Measurements from ENCODE around the gene SHB. TPM values are rescaled to one million over a fixed set of nuclear protein-coding genes. Genes with fewer than 3 reads are reported as not detected.

The SHB gene
- total RNA-seq, 1 donor from 2014 or later = 0.74 TPM

GRCh38 chr9:38088006-38088925 is 19.2 kb upstream of the SHB start:
- intact Hi-C loops (cut with micrococcal nuclease) = loop anchor here (1.0 to 10.0 kb wide), 4 partner anchors 175 to 343 kb away; no protein-coding TSS in a partner anchor

GRCh38 chr9:38086496-38086895 is 17.5 kb upstream of the SHB start:
- intact Hi-C loops (cut with micrococcal nuclease) = loop anchor here (10.0 kb wide), 1 partner anchor 342 kb away; no protein-coding TSS in a partner anchor

DNA sequence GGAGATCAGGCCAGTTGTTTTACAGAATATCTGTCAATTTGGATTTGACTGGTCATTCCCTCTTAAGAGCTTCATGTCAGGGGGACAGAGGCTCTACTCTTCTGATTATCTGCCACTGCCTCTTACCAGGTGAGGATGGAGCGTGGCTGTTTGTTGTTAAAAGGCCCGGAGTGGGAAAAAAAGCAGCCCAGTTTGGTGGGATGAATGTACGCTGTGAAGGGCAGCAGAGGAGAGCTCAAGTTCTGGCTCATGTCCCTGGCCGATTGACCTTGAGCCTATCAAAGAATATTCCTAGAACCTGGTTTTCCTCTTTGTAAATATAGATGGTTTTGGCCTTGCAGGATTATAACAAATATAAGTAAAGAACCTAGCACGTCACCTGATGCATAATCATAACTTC is 16.3 kb upstream of the SHB start:
- intact Hi-C loops (cut with micrococcal nuclease) = loop anchor here (10.0 kb wide), 1 partner anchor 341 kb away; no protein-coding TSS in a partner anchor

DNA sequence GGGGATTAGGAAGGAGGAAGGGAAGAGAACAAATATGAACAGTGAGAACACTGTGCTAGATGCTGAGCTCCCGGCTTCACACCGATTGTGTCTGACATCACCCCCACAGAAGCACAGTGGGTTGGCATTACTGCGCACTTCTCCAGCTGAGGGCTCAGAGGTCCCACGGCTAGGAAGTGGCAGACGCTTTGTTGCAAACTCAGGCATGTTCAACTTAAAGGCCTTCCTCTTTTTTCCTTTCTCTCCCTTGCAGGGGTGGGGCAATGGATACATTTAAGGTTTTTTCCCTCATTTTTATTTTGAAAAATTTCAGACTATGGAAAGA is 15.5 kb upstream of the SHB start:
- intact Hi-C loops (cut with micrococcal nuclease) = loop anchor here (10.0 kb wide), 1 partner anchor 340 kb away; no protein-coding TSS in a partner anchor

GRCh38 chr9:38083858-38084555 is 15.0 kb upstream of the SHB start:
- intact Hi-C loops (cut with micrococcal nuclease) = loop anchor here (10.0 kb wide), 1 partner anchor 339 kb away; no protein-coding TSS in a partner anchor

- intact Hi-C loops (cut with micrococcal nuclease) = loop anchor here (10.0 kb wide), 1 partner anchor 338 kb away; no protein-coding TSS in a partner anchor
Observed at GRCh38 chr9:38082446-38083287, 13.6 kb upstream of the SHB start.

GRCh38 chr9:38081356-38082108 is 12.5 kb upstream of the SHB start:
- intact Hi-C loops (cut with micrococcal nuclease) = loop anchor here (10.0 kb wide), 1 partner anchor 337 kb away; no protein-coding TSS in a partner anchor

DNA sequence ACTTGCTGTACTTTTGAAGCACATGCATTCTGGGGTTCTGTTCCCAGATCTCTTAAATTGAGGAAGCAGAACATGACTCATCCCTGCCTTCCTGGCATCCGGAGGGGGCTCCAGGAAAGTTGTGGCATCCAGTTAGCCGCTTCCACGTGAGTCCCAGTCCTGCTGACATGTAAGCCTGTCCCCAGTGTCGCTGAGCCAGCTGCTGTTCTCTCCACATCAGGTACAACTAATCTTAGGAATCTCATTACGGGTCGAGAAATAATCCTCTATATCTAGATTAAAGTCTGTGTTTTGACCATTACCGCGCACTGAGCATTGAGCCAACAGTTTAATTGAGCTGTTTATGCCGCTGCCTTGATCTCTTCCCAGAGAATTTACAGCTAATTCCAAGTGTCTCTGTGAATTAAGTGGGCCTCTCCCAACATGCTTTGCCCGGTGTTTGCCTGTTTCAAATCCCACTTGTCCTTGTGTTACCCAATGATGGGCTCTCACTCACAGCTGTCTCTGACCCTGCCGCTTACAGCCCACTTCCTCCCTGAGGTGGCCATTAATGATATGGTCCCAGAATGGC is 10.5 kb upstream of the SHB start:
- intact Hi-C loops (cut with micrococcal nuclease) = loop anchor here (10.0 kb wide), 1 partner anchor 335 kb away; no protein-coding TSS in a partner anchor

GRCh38 chr9:38075272-38075671 is 6.2 kb upstream of the SHB start:
- intact Hi-C loops (cut with micrococcal nuclease) = no loop called here

DNA sequence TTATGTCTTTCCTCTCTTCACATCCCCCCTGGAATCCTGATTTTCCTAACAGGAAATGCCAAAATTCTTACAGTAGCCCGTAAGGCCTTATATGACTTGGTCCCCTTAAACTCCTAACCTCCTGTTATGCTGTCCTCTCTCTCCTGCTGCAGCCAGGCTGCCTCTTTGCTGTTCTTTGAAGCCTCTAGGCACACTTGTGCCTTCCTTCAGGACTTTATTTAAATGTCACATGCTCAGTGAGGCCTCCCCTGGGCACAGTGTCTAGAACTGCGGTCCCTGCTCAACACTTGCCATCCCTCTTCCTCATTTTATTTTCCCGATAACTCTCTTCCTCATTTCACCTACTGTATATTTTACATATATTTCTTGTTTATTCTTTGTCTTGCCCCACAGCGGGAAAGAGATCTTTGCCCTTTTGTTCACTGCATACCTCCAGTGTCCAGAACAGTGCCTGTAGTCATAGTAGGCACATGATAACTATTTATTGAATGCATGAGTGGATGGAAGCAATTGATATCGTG is 5.5 kb upstream of the SHB start:
- intact Hi-C loops (cut with micrococcal nuclease) = no loop called here

DNA sequence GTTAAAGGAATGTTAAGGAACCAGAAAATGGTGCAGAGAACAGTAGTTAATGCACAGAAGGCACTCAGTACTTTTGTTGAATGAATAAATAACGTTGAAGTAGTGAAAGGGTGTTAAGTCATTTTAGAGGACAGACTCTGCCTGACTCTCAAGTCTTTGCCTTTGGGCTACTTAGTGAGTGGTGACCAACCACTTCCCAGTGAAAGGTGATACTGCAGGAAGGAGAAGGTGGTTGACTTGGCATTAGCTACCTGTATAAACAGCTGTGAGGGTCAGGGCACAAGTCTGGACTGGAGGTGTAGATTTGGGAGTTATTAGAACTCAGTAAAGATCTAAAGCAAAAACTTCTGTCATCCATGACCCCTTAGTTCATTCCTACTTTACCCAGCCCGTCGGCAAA is 4.9 kb upstream of the SHB start:
- intact Hi-C loops (cut with micrococcal nuclease) = no loop called here

GRCh38 chr9:38071470-38072134 is 2.6 kb upstream of the SHB start:
- intact Hi-C loops (cut with micrococcal nuclease) = no loop called here

DNA sequence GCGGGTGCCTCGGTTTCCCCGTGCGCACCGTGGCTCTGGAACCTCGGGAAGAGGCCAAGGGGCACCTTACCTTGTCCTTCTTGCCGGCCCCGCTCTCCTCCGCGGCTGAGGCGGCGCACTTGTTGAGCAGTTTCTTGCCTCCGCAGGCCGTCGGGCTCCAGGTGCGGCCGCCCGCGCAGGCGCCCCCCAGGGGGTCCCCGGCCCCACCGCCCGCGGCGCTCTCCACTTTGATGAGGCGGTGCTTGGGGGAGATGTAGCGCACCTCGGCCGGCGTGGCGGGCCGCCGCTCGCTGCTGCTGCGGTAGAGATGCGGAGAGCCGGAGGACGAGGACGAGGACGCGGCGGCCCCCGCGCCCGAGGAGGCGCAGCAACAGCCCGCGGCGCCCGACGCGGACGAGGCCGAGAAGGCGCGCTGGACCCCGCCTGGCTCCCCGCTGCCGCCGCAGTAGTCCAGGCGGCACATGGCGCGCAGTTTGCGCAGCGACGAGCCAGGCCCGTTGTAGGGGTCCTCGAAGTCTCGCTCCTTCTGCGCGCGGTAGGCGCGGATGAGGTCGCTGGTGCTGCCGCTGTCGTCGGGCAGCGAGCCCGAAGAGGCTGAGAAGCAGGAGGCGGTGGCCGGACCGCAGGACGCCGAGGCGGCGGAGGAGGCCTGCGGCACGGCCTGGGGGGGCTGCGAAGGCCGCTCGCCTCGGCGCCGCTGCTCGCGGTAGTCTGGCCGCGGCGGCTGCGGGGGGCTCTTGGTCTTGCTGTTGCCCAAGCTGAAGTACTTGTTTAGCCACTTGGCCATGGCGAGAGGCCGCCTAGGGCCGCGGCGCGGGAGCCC is 957 bp downstream of the SHB start:
- intact Hi-C loops (cut with micrococcal nuclease) = loop anchor here (5.0 to 10.0 kb wide), 5 partner anchors 66 to 581 kb away; partner anchors contain the start of genes DCAF10, POLR1E, TOMM5 and TRMT10B

GRCh38 chr9:38066914-38067858 is 1.8 kb downstream of the SHB start:
- intact Hi-C loops (cut with micrococcal nuclease) = loop anchor here (5.0 to 10.0 kb wide), 5 partner anchors 65 to 580 kb away; partner anchors contain the start of genes DCAF10, POLR1E, TOMM5 and TRMT10B

DNA sequence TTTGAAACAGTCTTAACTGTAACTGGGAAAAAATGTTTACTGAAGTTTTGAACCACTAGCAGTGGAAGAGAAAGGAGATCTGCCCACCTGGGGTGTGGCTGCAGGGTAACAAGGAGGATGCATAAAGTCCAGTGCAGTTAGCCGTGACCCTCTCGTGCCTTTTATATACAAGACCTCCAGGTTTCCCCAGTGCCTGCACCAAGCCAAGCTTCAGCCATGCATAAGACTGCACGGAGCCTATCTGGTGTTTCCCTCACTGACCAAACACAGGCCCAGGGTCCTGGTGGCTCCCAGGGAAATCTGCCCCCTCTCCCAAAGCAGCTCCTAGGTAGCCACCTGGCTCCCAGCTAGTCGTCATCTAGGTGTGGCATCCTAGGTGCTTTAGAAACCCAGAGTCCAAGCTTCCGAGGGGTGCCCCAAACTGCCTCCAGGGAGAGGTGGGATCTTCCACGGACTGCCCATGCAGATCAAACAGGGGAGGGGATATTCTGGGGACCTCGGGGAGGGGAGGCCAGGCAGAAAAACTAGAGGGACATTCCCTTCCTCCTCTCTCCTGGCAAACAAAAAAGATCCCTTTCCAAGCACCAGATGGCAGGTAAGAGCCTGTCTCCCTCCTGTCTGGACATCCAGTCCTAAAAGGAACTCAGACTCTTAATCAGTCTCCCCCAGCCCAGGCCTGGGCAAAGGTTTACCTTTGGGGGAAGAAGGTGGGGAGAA is 2.7 kb downstream of the SHB start:
- intact Hi-C loops (cut with micrococcal nuclease) = loop anchor here (5.0 to 10.0 kb wide), 5 partner anchors 64 to 579 kb away; partner anchors contain the start of genes DCAF10, POLR1E, TOMM5 and TRMT10B

Measured in T-helper 1 cell treated with Interleukin-12 subunit alpha and Interleukin-12 subunit beta and Interleukin-4 antibody, amounts not matched to agents 30 ng/mL and 1 ng/mL, for 36 hours (primary cell).